Right lobe of liver (tissue), 6 donors: ENCODE results near the gene ALK. TPM values are rescaled to one million over a fixed set of nuclear protein-coding genes. Genes with fewer than 3 reads are reported as not detected.

Source experiments
- ATAC-seq, 4 donors: fragments of 200-7000 bp; cut with Tn5 transposase; one replicate each; pipeline ENCODE4 v1.9.1; 2020; ENCODE audit warnings: mild to moderate bottlenecking in 4 of 4, moderate library complexity in 4 of 4
- DNase-seq, 3 donors: peaks; one replicate each; pipeline ENCODE4 v3.0.0-alpha.2; 2020
- H3K27ac ChIP-seq, 3 donors: fragments of 200-600 bp; one replicate each; pipeline ENCODE4 v1.8.0; 2022
- H3K27me3 ChIP-seq, 2 donors: fragments of 200-600 bp; one replicate each; pipeline ENCODE4 v1.8.0; 2022
- H3K36me3 ChIP-seq, 4 donors: fragments of 200-600 bp; sonication (generic) in 1 of 4; one replicate each; pipeline versions ENCODE4 v1.5.1 to v1.8.0; 2017 to 2022; ENCODE audit warnings: control low read depth in 1 of 4
- H3K4me1 ChIP-seq, 4 donors: fragments of 200-600 bp; sonication (generic) in 1 of 4; one replicate each; pipeline versions ENCODE4 v1.5.1 to v1.8.0; 2017 to 2022; ENCODE audit warnings: control low read depth in 1 of 4
- H3K4me3 ChIP-seq, 3 donors: fragments of 200-600 bp; one replicate each; pipeline ENCODE4 v1.8.0; 2022
- H3K9me3 ChIP-seq, 4 donors: fragments of 200-600 bp; sonication (generic) in 1 of 4; one replicate each; pipeline versions ENCODE4 v1.5.1 to v1.8.0; 2017 to 2022; ENCODE audit warnings: control low read depth in 1 of 4
- POLR2A ChIP-seq: fragments of 450-650 bp; IDR thresholded peaks from one replicate; pipeline ENCODE4 v1.6.1; 2017; ENCODE audit warnings: antibody characterized with exemption, mild to moderate bottlenecking
- WGBS: methylation state at CpG from one replicate; pipeline ENCODE4 v1.1.6; 2018; ENCODE audit warnings: low coverage, low lambda C conversion rate; ENCODE audit not compliant: insufficient coverage; ENCODE audit errors: missing lambda C conversion rate; 5-methylcytosine and 5-hydroxymethylcytosine counted together
- intact Hi-C, 2 donors: fragments of 100-400 bp; cut with DNase I; formaldehyde crosslinking; loops; one replicate each; pipeline versions ENCODE4 v1.11.2 to v1.14.1; 2022
- total RNA-seq, 6 experiments: library from RNA; depleted of rRNA in 2 of 6; stranded (reverse); fragments of >200 nt in 2 of 6; fragmentation: NEBNext Ultra II Directional in 3 of 6; extraction: Animal tissue kit (Norgen Biotek cat#: 25700) in 3 of 6; gene quantifications; one replicate each; pipeline versions ENCODE4 v1.1.0 to v1.2.4, GENCODE V29; 2016 to 2023
- TF ChIP-seq, protein P1 (sequence below), 4 donors: fragments of 200-600 bp in 3 of 4; fragments of 450-650 bp in 1 of 4; IDR thresholded peaks; one replicate each; pipeline versions ENCODE4 v1.5.1 to v1.8.0; 2016 to 2022; ENCODE audit warnings: antibody characterized with exemption in 4 of 4, mild to moderate bottlenecking in 2 of 4
- donor health status: DM: no; HTN: yes; CAD: no.
- donor health status: DM: no; HTN: no; CAD: no.
- donor health status: DM: no; HTN: no; CAD: no.
- donor health status: DM: no; HTN: yes; CAD: no.
- donor health status: DM: no; HTN: yes; CAD: no.

Gene ALK
- total RNA-seq, 6 experiments from 2014 or later, result 0.04 to 0.06 TPM; not detected in 4

GRCh38 chr2:29233428-29233827 lies 688.0 kb downstream of the ALK start:
- ATAC-seq, result no peak
- 32% methylated on average over 6 of the region's 6 CpGs for WGBS
- H3K27me3 ChIP-seq, result no peaks in the 10 kb centered on the region
- no peaks in the 10 kb centered on the region for H3K36me3 ChIP-seq
- no peak overlapping the region for H3K27ac ChIP-seq
- TF ChIP-seq, protein P1, sequence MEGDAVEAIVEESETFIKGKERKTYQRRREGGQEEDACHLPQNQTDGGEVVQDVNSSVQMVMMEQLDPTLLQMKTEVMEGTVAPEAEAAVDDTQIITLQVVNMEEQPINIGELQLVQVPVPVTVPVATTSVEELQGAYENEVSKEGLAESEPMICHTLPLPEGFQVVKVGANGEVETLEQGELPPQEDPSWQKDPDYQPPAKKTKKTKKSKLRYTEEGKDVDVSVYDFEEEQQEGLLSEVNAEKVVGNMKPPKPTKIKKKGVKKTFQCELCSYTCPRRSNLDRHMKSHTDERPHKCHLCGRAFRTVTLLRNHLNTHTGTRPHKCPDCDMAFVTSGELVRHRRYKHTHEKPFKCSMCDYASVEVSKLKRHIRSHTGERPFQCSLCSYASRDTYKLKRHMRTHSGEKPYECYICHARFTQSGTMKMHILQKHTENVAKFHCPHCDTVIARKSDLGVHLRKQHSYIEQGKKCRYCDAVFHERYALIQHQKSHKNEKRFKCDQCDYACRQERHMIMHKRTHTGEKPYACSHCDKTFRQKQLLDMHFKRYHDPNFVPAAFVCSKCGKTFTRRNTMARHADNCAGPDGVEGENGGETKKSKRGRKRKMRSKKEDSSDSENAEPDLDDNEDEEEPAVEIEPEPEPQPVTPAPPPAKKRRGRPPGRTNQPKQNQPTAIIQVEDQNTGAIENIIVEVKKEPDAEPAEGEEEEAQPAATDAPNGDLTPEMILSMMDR (IDR thresholded peaks at IDR 0.05), result no peak
- no peak for TF ChIP-seq POLR2A
- no peak for DNase-seq
- intact Hi-C loops, result no loop called here
- no peak overlapping the region for H3K4me3 ChIP-seq
- no peaks in the 10 kb centered on the region for H3K9me3 ChIP-seq
- H3K4me1 ChIP-seq, result no peaks in the 10 kb centered on the region

DNA sequence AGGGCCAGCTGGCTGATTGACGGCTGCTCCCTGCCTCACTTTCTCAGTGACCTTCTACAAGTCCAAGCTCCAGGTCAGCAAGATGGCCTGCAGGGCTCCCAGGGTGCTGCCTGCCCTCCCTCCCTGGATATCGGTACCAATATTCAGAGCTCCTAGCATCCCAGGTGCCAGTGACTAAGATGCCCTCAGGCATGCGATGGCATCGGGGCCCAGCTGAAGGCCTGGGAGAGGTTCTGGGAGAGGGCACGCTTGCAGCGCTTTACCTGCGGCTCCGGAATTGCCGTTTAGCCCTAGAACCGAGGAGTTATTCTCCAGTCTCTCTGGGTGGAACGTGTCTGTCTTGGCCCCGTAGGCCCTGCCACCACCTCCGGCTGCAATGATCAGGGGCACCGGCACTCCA lies 689.3 kb downstream of the ALK start:
- H3K36me3 ChIP-seq, result no peaks in the 10 kb centered on the region

GRCh38 chr2:29229640-29230039 lies 691.7 kb downstream of the ALK start:
- intact Hi-C loops, result no loop called here
- DNase-seq, result no peak
- H3K4me1 ChIP-seq, result no peaks in the 10 kb centered on the region
- no peak overlapping the region for H3K27ac ChIP-seq
- H3K36me3 ChIP-seq, result no peaks in the 10 kb centered on the region
- no peaks in the 10 kb centered on the region for H3K9me3 ChIP-seq
- H3K27me3 ChIP-seq, result no peaks in the 10 kb centered on the region
- TF ChIP-seq POLR2A, result no peak
- TF ChIP-seq, protein P1 (IDR thresholded peaks at IDR 0.05), result no peak
- WGBS, result 20% methylated on average over 1 of the region's 9 CpGs
- H3K4me3 ChIP-seq, result no peak overlapping the region
- ATAC-seq, result no peak

More for the DNA sequence above, 689.3 kb downstream of the ALK start:
- H3K9me3 ChIP-seq, result no peaks in the 10 kb centered on the region
- TF ChIP-seq, protein P1 (IDR thresholded peaks at IDR 0.05), result no peak
- no peaks in the 10 kb centered on the region for H3K27me3 ChIP-seq
- no peak overlapping the region for H3K4me3 ChIP-seq
- no peak overlapping the region for H3K27ac ChIP-seq
- DNase-seq, result no peak
- ATAC-seq, result no peak
- H3K4me1 ChIP-seq, result no peaks in the 10 kb centered on the region
- intact Hi-C loops, result no loop called here
- WGBS, result no CpG with 5 or more reads among the region's 14 CpGs

- Histone ChIP-seq H3K9me3 (no peaks in the 10 kb centered on the region), H3K4me1 (no peaks in the 10 kb centered on the region), H3K27ac (no peak overlapping the region), H3K4me3 (no peak overlapping the region), H3K36me3 (no peaks in the 10 kb centered on the region), H3K27me3 (no peaks in the 10 kb centered on the region)
- intact Hi-C loops, result no loop called here
- no peak for TF ChIP-seq POLR2A
- TF ChIP-seq, protein P1 (IDR thresholded peaks at IDR 0.05), result no peak
- 54% methylated on average over 4 of the region's 9 CpGs for WGBS
- DNase-seq (no peak), ATAC-seq (no peak)
Measured at GRCh38 chr2:29228947-29229346, 692.4 kb downstream of the ALK start.
